ENCODE results near the gene SFXN5.

Gene SFXN5

GRCh38 chr2:73082523-73083410 is 11.3 kb upstream of the SFXN5 start:
- Histone ChIP-seq H3K4me3 (no peak overlapping the region), H3K9me3 (no peaks in the 10 kb centered on the region), H3K27ac (no peak overlapping the region), H3K27me3 (no peaks in the 10 kb centered on the region), H3K36me3 (peaks cover 7 to 72% (median 31%) of the 10 kb centered on the region in 3 donors), H3K4me1 (peaks cover 0 to 36% (median 30%) of the 10 kb centered on the region in 4 donors)
- no peak for TF ChIP-seq CTCF (IDR thresholded peaks at IDR 0.05)
- intact Hi-C loops (cut with DNase I; ENCODE audit: low total_unique reads), result no loop called here
- no peak for DNase-seq

- TF ChIP-seq CTCF (IDR thresholded peaks at IDR 0.05), result no peak
- H3K9me3 ChIP-seq, result no peaks in the 10 kb centered on the region
- intact Hi-C loops (cut with DNase I; ENCODE audit: low total_unique reads), result no loop called here
- no peak overlapping the region for H3K27ac ChIP-seq
- peaks cover 0 to 21% (median 16%) of the 10 kb centered on the region in 4 donors for H3K4me1 ChIP-seq
- H3K36me3 ChIP-seq, result peaks cover 7 to 65% (median 23%) of the 10 kb centered on the region in 3 donors
- no peak overlapping the region for H3K4me3 ChIP-seq
- DNase-seq, result no peak
- no peaks in the 10 kb centered on the region for H3K27me3 ChIP-seq
Measured at GRCh38 chr2:73081181-73081671, 9.7 kb upstream of the SFXN5 start.

- Histone ChIP-seq H3K27ac (no peak overlapping the region), H3K36me3 (peaks cover 7 to 67% (median 29%) of the 10 kb centered on the region in 3 donors), H3K27me3 (no peaks in the 10 kb centered on the region), H3K4me1 (peaks cover 0 to 14% (median 9%) of the 10 kb centered on the region in 4 donors), H3K4me3 (no peak overlapping the region), H3K9me3 (no peaks in the 10 kb centered on the region)
- intact Hi-C loops (cut with DNase I; ENCODE audit: low total_unique reads), result no loop called here
- TF ChIP-seq CTCF (IDR thresholded peaks at IDR 0.05), result no peak
- DNase-seq, result no peak
Measured at GRCh38 chr2:73080321-73081131, 9.0 kb upstream of the SFXN5 start.

GRCh38 chr2:73079636-73080035 is 8.1 kb upstream of the SFXN5 start:
- no peaks in the 10 kb centered on the region for H3K27me3 ChIP-seq
- no peak for DNase-seq
- H3K9me3 ChIP-seq, result no peaks in the 10 kb centered on the region
- intact Hi-C loops (cut with DNase I; ENCODE audit: low total_unique reads), result no loop called here
- H3K4me3 ChIP-seq, result no peak overlapping the region
- TF ChIP-seq CTCF (IDR thresholded peaks at IDR 0.05), result no peak
- H3K4me1 ChIP-seq, result peaks cover 0 to 7% (median 2%) of the 10 kb centered on the region in 4 donors
- H3K27ac ChIP-seq, result no peak overlapping the region
- H3K36me3 ChIP-seq, result peaks cover 7 to 69% (median 33%) of the 10 kb centered on the region in 3 donors

GRCh38 chr2:73078457-73079411 is 7.2 kb upstream of the SFXN5 start:
- no peaks in the 10 kb centered on the region for H3K27me3 ChIP-seq
- DNase-seq, result no peak
- TF ChIP-seq CTCF (IDR thresholded peaks at IDR 0.05), result no peak
- peaks cover 7 to 70% (median 27%) of the 10 kb centered on the region in 3 donors for H3K36me3 ChIP-seq
- no peak overlapping the region for H3K27ac ChIP-seq
- no peaks in the 10 kb centered on the region for H3K9me3 ChIP-seq
- H3K4me1 ChIP-seq, result peaks cover 0 to 5% (median 0%) of the 10 kb centered on the region in 4 donors
- intact Hi-C loops (cut with DNase I; ENCODE audit: low total_unique reads), result no loop called here
- H3K4me3 ChIP-seq, result no peak overlapping the region
